Tibial nerve (tissue), 4 donors: ENCODE measurements around the gene SDE2.

Source experiments
- CTCF ChIP-seq, 5 experiments: fragments of 200-600 bp in 3 of 5; fragments of 450-650 bp in 2 of 5; sonication (generic) in 3 of 5; IDR thresholded peaks; one replicate each; pipeline ENCODE4 v1.5.1; 2016 to 2019; ENCODE audit warnings: antibody characterized with exemption in 5 of 5, mild to moderate bottlenecking in 3 of 5, moderate library complexity in 2 of 5
- EP300 ChIP-seq, 2 donors: sonication (generic); formaldehyde crosslinking; IDR thresholded peaks; one replicate each; pipeline ENCODE4 v1.6.1; 2017; ENCODE audit warnings: antibody characterized with exemption in 2 of 2, mild to moderate bottlenecking in 1 of 2
- POLR2A ChIP-seq, 2 donors: fragments of 450-650 bp; IDR thresholded peaks; one replicate each; pipeline ENCODE4 v1.6.1; 2017; ENCODE audit warnings: antibody characterized with exemption in 2 of 2, mild to moderate bottlenecking in 2 of 2, moderate library complexity in 2 of 2

- TF ChIP-seq CTCF (IDR thresholded peaks at IDR 0.05) (no peak), POLR2A (IDR thresholded peaks at IDR 0.05) (no peak), EP300 (IDR thresholded peaks at IDR 0.05) (no peak)
These were observed 17.4 kb downstream of the SDE2 start for GRCh38 chr1:225981714-225982113.
